Epithelial cell of proximal tubule (primary cell): ENCODE results near the gene GATM. TPM values are rescaled to one million over a fixed set of nuclear protein-coding genes. Genes with fewer than 3 reads are reported as not detected.

ENCODE experiments used
- DNase-seq: peaks from one replicate; pipeline ENCODE4 v3.0.0-alpha.2; 2011; ENCODE audit warnings: low read depth
- H3K4me3 ChIP-seq: 2 replicates; pipeline ENCODE4 v1.5.1; 2011; ENCODE audit warnings: low read depth, mild to moderate bottlenecking, low read length
- total RNA-seq: library from RNA; depleted of rRNA; stranded (reverse); fragments of >200 nt; gene quantifications from 2 replicates; pipeline ENCODE4 v1.2.3, GENCODE V29; 2015
- TF ChIP-seq, protein P1 (sequence below): conservative IDR thresholded peaks from 2 replicates; pipeline ENCODE4 v1.5.1; 2012; ENCODE audit warnings: low read depth, mild to moderate bottlenecking, low read length

Gene GATM
- total RNA-seq, 1 donor from 2014 or later: 9.9 TPM

DNA sequence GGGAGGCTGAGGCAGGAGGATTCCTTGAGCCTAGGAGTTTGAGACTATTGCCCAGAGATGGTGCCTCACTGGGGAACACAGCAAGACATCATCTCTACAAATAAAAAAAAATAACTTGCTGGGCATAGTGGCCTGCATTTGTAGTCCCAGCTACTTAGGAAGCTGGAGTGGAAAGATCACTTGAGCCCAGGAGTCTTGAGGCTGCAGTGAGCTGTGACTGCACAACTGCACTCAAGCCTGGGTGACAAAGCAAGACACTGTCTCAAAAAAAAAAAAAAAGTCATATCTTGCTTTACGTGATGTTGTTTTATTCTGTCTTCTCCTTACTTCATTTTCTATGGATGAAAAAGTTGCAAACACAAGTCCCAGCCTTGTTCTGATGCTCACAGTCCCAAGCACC is 14.1 kb downstream of the GATM start:
- no peak overlapping the region for H3K4me3 ChIP-seq
- TF ChIP-seq, protein P1, sequence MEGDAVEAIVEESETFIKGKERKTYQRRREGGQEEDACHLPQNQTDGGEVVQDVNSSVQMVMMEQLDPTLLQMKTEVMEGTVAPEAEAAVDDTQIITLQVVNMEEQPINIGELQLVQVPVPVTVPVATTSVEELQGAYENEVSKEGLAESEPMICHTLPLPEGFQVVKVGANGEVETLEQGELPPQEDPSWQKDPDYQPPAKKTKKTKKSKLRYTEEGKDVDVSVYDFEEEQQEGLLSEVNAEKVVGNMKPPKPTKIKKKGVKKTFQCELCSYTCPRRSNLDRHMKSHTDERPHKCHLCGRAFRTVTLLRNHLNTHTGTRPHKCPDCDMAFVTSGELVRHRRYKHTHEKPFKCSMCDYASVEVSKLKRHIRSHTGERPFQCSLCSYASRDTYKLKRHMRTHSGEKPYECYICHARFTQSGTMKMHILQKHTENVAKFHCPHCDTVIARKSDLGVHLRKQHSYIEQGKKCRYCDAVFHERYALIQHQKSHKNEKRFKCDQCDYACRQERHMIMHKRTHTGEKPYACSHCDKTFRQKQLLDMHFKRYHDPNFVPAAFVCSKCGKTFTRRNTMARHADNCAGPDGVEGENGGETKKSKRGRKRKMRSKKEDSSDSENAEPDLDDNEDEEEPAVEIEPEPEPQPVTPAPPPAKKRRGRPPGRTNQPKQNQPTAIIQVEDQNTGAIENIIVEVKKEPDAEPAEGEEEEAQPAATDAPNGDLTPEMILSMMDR: no peak
- no peak for DNase-seq

DNA sequence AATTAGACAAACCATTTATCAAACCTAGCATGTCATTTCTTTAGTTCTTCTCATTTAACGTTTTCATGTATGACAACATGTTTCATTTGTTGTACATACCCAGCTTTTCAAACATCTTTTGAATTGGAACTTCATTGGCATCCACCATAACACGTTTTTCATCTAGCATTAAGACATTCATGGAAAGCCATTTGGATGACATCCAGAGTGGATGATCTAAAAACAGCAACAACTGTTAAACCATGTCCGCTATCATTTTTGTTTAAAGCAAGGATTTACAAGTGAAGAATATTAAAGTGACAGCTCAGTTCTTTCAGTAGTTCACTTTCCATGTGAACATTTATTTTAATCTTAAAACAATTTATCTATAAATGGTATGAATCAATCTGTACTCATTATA is 14.5 kb downstream of the GATM start:
- TF ChIP-seq, protein P1: no peak
- DNase-seq: no peak
- no peak overlapping the region for H3K4me3 ChIP-seq

DNA sequence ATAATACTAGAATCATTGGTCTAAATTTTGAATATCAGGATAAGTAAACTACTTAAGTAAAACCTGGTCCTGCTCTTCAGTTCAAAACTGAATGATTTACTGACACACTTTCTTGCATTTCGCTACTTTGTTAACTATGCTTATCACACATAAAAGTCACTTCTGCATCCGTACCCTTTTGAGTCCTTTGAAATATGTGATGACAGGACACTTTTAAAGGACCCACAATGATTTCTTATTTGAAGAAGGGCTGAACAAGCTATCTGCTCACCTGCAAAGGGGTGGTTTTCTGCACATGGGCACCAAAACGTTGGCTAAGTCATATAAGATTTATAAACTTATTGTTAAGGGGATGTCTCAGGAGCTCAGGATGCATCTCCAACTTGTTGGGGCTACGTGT is 15.0 kb downstream of the GATM start:
- H3K4me3 ChIP-seq: no peak overlapping the region
- TF ChIP-seq, protein P1: no peak
- no peak for DNase-seq

DNA sequence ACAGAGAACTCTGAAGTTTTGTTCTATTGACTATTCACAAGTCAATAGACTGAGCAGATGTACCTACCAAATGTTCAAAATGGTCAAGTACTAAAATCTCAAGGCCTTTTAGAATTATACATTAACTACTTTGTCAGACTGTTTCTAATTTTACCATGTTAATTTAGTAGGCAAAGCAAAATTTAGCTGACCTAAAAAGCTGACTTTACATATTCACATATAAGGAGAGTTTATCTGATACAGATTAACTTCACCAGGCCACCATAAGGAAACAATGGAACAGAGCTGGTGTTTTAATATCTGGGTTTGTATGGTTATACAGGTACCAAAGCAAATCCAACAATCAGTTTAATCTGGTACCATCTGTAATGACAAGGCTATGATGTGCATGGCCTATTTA is 15.9 kb downstream of the GATM start:
- TF ChIP-seq, protein P1: no peak
- no peak for DNase-seq
- no peak overlapping the region for H3K4me3 ChIP-seq

DNA sequence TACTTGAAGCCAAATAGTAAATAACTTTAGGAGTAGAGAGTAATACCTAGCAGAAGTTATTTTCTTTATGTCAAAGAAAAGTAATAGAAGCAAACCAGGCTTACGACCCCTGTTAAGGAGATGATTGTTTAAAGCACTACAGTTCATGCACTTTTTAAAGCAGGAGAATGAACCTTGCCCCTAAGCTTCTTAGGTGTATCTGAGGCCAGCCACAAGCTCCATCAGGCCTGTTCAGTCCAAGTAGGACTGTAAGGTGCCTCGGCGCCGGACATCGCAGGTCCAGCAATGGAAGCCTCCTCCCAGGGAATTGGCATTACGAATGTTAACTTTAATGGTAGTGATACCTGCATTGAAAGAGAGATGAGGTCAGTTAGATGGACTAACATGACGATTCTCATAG is 16.5 kb downstream of the GATM start:
- H3K4me3 ChIP-seq: no peak overlapping the region
- DNase-seq: no peak
- TF ChIP-seq, protein P1: no peak

DNA sequence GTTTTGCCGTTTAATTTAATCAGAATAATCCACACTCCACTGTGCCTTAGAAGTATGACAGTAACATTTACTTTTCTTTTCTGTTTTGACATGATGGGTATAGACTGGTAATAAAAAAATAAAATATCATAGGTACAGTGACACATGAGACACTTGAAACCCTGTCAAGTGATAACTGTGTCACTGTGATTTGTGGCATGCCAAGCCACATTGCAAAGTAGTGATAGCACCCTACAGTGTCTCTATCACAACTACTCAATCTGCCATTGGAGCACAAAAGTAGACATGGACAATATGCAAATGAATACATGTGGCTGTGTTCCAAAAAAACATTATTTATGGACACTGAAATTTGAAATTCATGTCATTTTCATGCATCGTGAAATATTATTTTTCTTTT is 22.5 kb downstream of the GATM start:
- TF ChIP-seq, protein P1: no peak
- no peak for DNase-seq
- H3K4me3 ChIP-seq: no peak overlapping the region

DNA sequence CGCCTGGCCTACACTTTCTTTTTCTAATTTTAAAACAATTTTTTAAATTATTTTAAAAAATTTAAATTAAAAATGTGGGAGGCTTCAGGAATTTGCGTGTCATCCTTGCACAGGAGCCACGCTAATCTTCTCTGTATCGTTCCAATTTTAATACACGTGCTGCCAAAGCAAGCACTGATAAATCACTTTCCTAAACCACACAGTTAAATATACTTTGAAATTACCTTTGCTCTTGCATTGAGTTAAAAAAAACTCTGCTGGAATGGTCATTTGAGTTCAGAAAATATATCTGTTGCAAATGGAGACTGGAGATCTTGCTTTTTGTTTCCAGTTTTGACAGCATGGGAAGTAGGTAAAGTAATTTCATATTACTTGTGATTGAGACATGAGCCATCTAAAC is 23.6 kb downstream of the GATM start:
- no peak overlapping the region for H3K4me3 ChIP-seq
- TF ChIP-seq, protein P1: no peak
- DNase-seq: no peak
